ENCODE measurements around the gene PTMS. TPM values are rescaled to one million over a fixed set of nuclear protein-coding genes. Genes with fewer than 3 reads are reported as not detected.

The PTMS gene
- total and polyA plus RNA-seq, 7 donors, result 65.4 to 104 (median 82.6) TPM

DNA sequence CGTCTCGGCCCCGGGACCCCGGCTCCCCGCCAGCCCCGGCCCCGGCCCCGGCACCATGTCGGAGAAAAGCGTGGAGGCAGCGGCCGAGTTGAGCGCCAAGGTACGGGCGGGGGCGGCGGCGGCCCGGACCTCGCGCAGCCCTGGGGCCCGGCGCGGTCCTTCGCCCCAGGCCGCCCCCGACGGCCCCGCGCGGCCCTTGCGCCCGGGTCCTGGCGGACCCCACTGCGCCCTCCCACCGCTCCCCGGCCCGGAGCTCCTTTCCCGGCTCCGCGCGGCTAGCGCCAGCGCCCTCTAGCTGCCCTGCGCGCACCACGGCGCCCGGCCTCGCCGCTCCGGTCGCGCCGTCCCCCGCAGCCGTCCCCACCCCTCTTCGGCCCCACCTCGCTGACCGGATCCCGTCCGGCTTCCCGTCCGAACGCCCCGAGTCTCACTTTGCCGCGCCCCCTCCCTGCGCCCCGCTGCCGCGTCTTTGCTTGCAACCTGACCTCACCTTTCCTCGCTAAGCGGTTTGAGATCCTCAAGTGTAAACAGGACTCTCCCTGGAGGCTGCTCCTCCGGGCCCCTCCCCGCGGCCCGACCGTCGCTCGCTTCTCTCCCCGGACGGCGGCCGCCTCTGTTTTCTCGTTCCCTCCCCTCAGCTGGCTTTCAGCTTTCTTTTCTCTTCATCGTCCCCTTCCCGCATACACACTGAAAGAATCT is 637 bp downstream of the PTMS start:
- H3K36me3 ChIP-seq (ENCODE audit: insufficient read depth in 1 of 2, low read depth in 1 of 2), result no peaks in the 10 kb centered on the region
- ATAC-seq (peak; percentile 69 to 87 (median 84)), DNase-seq (peak; percentile 84 to 89)
- H3K9me3 ChIP-seq, result no peaks in the 10 kb centered on the region
- peaks cover 26% of the 10 kb centered on the region for H3K4me1 ChIP-seq
- intact Hi-C loops (cut with DNase I), result loop anchor here in 1 of 2 donors (1.0 kb wide), 1 partner anchor 13 kb away; the partner anchor contains the start of gene MLF2
- 0 to 1% (median 0%) methylated on average over 43 to 88 of the region's 88 CpGs for WGBS, 3 donors
- peaks cover 0 to 9% (median 0%) of the 10 kb centered on the region in 3 donors for H3K27me3 ChIP-seq (ENCODE audit: insufficient read depth in 3 of 3, low read length in 2 of 3)
- TF ChIP-seq, protein P1, sequence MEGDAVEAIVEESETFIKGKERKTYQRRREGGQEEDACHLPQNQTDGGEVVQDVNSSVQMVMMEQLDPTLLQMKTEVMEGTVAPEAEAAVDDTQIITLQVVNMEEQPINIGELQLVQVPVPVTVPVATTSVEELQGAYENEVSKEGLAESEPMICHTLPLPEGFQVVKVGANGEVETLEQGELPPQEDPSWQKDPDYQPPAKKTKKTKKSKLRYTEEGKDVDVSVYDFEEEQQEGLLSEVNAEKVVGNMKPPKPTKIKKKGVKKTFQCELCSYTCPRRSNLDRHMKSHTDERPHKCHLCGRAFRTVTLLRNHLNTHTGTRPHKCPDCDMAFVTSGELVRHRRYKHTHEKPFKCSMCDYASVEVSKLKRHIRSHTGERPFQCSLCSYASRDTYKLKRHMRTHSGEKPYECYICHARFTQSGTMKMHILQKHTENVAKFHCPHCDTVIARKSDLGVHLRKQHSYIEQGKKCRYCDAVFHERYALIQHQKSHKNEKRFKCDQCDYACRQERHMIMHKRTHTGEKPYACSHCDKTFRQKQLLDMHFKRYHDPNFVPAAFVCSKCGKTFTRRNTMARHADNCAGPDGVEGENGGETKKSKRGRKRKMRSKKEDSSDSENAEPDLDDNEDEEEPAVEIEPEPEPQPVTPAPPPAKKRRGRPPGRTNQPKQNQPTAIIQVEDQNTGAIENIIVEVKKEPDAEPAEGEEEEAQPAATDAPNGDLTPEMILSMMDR (IDR thresholded peaks at IDR 0.05), result peak; percentile 73
- peak overlapping the region; percentile 80 for H3K27ac ChIP-seq
- H3K4me3 ChIP-seq, result peak overlapping the region; percentile 84

DNA sequence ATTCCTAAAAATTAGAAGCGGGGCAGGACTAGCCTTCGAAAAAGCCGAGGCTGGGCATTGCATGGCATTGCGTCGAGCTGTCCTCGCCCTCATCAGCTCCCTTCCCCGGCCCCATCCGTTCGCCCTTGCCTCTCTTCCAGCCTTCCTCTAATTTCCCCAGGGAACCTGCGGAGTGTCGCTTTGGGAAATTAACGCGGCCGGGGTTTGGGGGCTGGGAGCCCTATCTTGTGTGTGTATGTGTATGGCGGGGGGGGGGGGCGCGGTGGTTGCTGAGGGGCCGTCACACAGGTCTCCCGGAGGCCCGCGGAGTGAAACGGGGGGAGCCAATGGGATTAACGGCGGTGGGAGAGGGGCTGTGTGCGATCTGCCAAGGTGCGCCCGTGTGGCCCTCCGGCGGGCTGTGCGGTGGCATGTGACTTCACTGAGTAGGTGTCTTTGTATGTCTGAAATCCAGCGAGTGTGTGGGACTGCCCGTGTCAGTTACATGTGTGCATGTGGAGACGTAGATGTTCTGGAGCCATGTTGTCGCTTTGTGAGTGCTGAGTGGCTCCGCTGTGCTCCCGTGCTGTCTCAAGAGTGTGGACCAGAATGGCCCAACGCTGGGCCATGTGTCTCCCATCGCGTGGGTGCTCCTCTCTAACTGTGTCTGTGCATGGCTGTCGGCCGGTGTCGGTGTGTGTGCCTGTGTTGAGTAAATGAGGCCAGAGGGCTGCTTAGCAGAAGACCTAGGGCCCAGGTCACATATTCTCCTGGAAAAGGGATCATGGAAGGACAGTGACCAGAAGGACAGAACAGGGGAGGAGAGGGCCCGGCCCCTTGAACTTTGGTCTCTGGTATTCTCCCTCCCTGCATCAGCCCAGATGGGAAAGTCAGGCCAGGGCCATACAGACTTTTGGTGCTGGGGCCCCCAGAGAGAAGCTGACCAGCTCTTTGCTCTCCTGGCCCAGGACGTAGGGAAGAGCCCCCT is 1.5 kb downstream of the PTMS start:
- Histone ChIP-seq H3K4me1 (peaks cover 26% of the 10 kb centered on the region), H3K27me3 (ENCODE audit: insufficient read depth in 3 of 3, low read length in 2 of 3) (peaks cover 0 to 9% (median 0%) of the 10 kb centered on the region in 3 donors), H3K9me3 (no peaks in the 10 kb centered on the region), H3K4me3 (peak overlapping the region; percentile 84), H3K27ac (peak overlapping the region; percentile 80), H3K36me3 (ENCODE audit: insufficient read depth in 1 of 2, low read depth in 1 of 2) (no peaks in the 10 kb centered on the region)
- TF ChIP-seq, protein P1 (IDR thresholded peaks at IDR 0.05), result no peak
- intact Hi-C loops (cut with DNase I), result no loop called here
- 14 to 21% (median 17%) methylated on average over 37 to 44 of the region's 44 CpGs for WGBS, 3 donors
- peak in 1 of 4 donors; percentile 4 for ATAC-seq
- no peak for DNase-seq

DNA sequence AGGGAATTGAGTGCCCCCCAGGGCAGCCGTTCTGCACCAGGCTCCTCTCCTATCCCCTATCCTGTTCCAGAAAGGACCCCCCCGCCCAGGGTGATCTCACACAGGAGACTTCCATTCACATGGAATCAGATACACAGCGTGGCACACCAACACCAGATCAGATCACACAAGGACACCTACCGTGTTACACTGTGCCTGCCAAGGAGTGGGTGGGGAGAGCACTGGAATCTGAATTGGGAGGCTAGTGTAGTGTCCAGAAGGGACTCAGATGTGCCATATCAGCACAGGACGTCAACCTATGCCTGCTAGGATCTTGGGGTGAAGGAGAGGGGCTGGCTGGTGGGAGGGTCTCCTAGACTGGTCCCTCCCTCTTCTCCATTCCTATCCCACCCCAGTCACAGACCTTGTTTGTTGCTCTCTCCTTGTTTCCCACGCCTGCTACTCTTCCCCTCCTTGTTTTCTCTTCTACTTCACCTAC is 2.3 kb downstream of the PTMS start:
- TF ChIP-seq, protein P1 (IDR thresholded peaks at IDR 0.05), result no peak
- Histone ChIP-seq H3K36me3 (ENCODE audit: insufficient read depth in 1 of 2, low read depth in 1 of 2) (no peaks in the 10 kb centered on the region), H3K27me3 (ENCODE audit: insufficient read depth in 3 of 3, low read length in 2 of 3) (peaks cover 0 to 9% (median 0%) of the 10 kb centered on the region in 3 donors), H3K4me1 (peaks cover 26% of the 10 kb centered on the region), H3K9me3 (no peaks in the 10 kb centered on the region), H3K27ac (peak overlapping the region; percentile 19), H3K4me3 (peak overlapping the region; percentile 84)
- ATAC-seq (no peak), DNase-seq (no peak)
- WGBS, 3 donors, result 21 to 29% (median 23%) methylated on average over 6 of the region's 6 CpGs
- intact Hi-C loops (cut with DNase I), result no loop called here

DNA sequence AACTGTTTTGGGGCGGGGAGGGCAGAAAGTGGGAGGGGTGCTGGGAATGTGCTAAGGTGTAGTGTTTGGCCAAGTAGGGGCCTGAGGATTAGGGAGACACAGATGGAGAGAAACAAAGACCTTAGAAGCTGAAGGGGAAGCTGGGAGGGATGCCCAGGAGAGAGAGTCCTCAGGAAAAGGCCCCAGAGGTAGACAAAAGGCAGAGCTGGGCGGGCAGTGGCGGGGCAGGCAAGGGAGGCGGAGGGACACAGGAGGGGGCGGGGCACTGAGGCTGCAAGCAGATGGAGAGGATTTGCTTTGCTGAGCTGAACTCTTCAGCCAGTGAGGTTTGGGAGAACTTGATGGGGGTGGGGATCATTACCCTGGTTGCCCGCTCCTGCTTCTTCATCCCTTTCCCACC is 2.8 kb downstream of the PTMS start:
- Histone ChIP-seq H3K36me3 (ENCODE audit: insufficient read depth in 1 of 2, low read depth in 1 of 2) (no peaks in the 10 kb centered on the region), H3K4me1 (peaks cover 26% of the 10 kb centered on the region), H3K27me3 (ENCODE audit: insufficient read depth in 3 of 3, low read length in 2 of 3) (peaks cover 0 to 9% (median 2%) of the 10 kb centered on the region in 3 donors), H3K9me3 (no peaks in the 10 kb centered on the region), H3K4me3 (peak overlapping the region; percentile 84), H3K27ac (no peak overlapping the region)
- WGBS, 3 donors, result 61 to 75% (median 62%) methylated on average over 2 to 6 of the region's 6 CpGs
- ATAC-seq, result no peak
- intact Hi-C loops (cut with DNase I), result no loop called here
- peak in 1 of 2 donors; percentile 43 for DNase-seq
- TF ChIP-seq, protein P1 (IDR thresholded peaks at IDR 0.05), result no peak

Data from psoas muscle (tissue), 8 donors.